Inferior parietal cortex (tissue), 1 donor: ENCODE data around the gene KLC4.
"Not testable (repeated sequence)": the region's sequence is repeated elsewhere in the genome, so short reads cannot be mapped to it uniquely, and the experiment has no call there.

ENCODE experiments used
- DNase-seq: peaks from one replicate; pipeline ENCODE4 v3.0.0-alpha.2; 2016; ENCODE audit errors: extremely low spot score

Gene KLC4

GRCh38 chr6:43036712-43037111 lies 22.7 kb upstream of the KLC4 start:
- DNase-seq, result no peak

GRCh38 chr6:43037197-43037596 lies 22.2 kb upstream of the KLC4 start:
- no peak for DNase-seq

- no peak for DNase-seq
These were observed 21.7 kb upstream of the KLC4 start for GRCh38 chr6:43037706-43038105.

GRCh38 chr6:43038727-43039126 lies 20.7 kb upstream of the KLC4 start:
- DNase-seq, result no peak

- DNase-seq, result no peak
These were observed 18.7 kb upstream of the KLC4 start for GRCh38 chr6:43040542-43041257.

- DNase-seq, result not testable (repeated sequence)
These were observed 18.0 kb upstream of the KLC4 start for GRCh38 chr6:43041475-43041874.

GRCh38 chr6:43043310-43043709 lies 16.1 kb upstream of the KLC4 start:
- no peak for DNase-seq

GRCh38 chr6:43045371-43045930 lies 14.0 kb upstream of the KLC4 start:
- no peak for DNase-seq

GRCh38 chr6:43047998-43048397 lies 11.4 kb upstream of the KLC4 start:
- no peak for DNase-seq

GRCh38 chr6:43050981-43051380 lies 8.4 kb upstream of the KLC4 start:
- no peak for DNase-seq

GRCh38 chr6:43052225-43052841 lies 7.1 kb upstream of the KLC4 start:
- DNase-seq, result no peak

GRCh38 chr6:43052842-43053544 lies 6.4 kb upstream of the KLC4 start:
- no peak for DNase-seq

- peak; percentile 83 for DNase-seq
These were observed 5.8 kb upstream of the KLC4 start, which contains the start of gene CUL7 for GRCh38 chr6:43053545-43054205. Gene CUL7 (minus strand): TSS chr6:43053851. CDS start chr6:43052788, 1,063 bp downstream.

- no peak for DNase-seq
These were observed 5.1 kb upstream of the KLC4 start for GRCh38 chr6:43054206-43054943.

- no peak for DNase-seq
These were observed 3.5 kb upstream of the KLC4 start for GRCh38 chr6:43055966-43056365.

GRCh38 chr6:43058531-43058930 lies 900 bp upstream of the KLC4 start:
- no peak for DNase-seq

GRCh38 chr6:43060034-43060754 lies 763 bp downstream of the KLC4 start:
- no peak for DNase-seq

GRCh38 chr6:43060755-43061633 lies 1.6 kb downstream of the KLC4 start:
- DNase-seq, result no peak

GRCh38 chr6:43061861-43062260 lies 2.4 kb downstream of the KLC4 start:
- no peak for DNase-seq

GRCh38 chr6:43062818-43063217 lies 3.4 kb downstream of the KLC4 start:
- no peak for DNase-seq
